Activated CD8-positive, alpha-beta T cell treated with anti-CD3 and anti-CD28 coated beads, Interleukin-2, amount 10 ng/mL, durations not matched to agents 7 days and 5 days (primary cell): ENCODE results near the gene TCERG1L. TPM values are rescaled to one million over a fixed set of nuclear protein-coding genes. Genes with fewer than 3 reads are reported as not detected.

Experiments
- ATAC-seq: fragments of 150-1000 bp; cut with Tn5 transposase; one replicate; pipeline ENCODE4 v1.10.0; 2021; ENCODE audit warnings: moderate library complexity
- CTCF ChIA-PET: fragments of 350-600 bp; sonication (Branson Sonifier 250); formaldehyde crosslinking; loops from one replicate; lab custom pipeline; 2021; ENCODE audit warnings: antibody characterized with exemption; lab: Charles Lee
- POLR2A ChIA-PET: fragments of 350-600 bp; sonication (Branson Sonifier 250); formaldehyde crosslinking; loops from one replicate; lab custom pipeline; 2021; ENCODE audit warnings: antibody characterized with exemption; lab: Charles Lee
- DNase-seq: peaks from one replicate; pipeline ENCODE4 v3.0.0-alpha.2; 2020
- H3K27ac Mint-ChIP-seq: one replicate; pipeline ENCODE4 v1.8.0; 2021; ENCODE audit warnings: mild to moderate bottlenecking, mixed read lengths
- H3K27me3 Mint-ChIP-seq: one replicate; pipeline ENCODE4 v1.8.0; 2021; ENCODE audit warnings: low read depth, mixed read lengths
- H3K36me3 Mint-ChIP-seq: one replicate; pipeline ENCODE4 v1.8.0; 2021; ENCODE audit warnings: low read depth, mixed read lengths
- H3K4me1 Mint-ChIP-seq: one replicate; pipeline ENCODE4 v1.8.0; 2021; ENCODE audit warnings: low read depth, mixed read lengths
- H3K4me3 Mint-ChIP-seq: one replicate; pipeline ENCODE4 v1.8.0; 2021; ENCODE audit warnings: mild to moderate bottlenecking, mixed read lengths
- H3K9me3 Mint-ChIP-seq: one replicate; pipeline ENCODE4 v1.8.0; 2022; ENCODE audit warnings: mixed read lengths; ENCODE audit not compliant: insufficient read depth
- total RNA-seq, 2 experiments: library from RNA; stranded (reverse); gene quantifications; one replicate each; pipeline ENCODE4 v1.2.3, GENCODE V29; 2021

TCERG1L gene
- total RNA-seq, 2 experiments from 2014 or later = 0.08 TPM; not detected in 1

- DNase-seq = no peak
These were observed 96.8 kb downstream of the TCERG1L start for GRCh38 chr10:131214521-131215244.

DNA sequence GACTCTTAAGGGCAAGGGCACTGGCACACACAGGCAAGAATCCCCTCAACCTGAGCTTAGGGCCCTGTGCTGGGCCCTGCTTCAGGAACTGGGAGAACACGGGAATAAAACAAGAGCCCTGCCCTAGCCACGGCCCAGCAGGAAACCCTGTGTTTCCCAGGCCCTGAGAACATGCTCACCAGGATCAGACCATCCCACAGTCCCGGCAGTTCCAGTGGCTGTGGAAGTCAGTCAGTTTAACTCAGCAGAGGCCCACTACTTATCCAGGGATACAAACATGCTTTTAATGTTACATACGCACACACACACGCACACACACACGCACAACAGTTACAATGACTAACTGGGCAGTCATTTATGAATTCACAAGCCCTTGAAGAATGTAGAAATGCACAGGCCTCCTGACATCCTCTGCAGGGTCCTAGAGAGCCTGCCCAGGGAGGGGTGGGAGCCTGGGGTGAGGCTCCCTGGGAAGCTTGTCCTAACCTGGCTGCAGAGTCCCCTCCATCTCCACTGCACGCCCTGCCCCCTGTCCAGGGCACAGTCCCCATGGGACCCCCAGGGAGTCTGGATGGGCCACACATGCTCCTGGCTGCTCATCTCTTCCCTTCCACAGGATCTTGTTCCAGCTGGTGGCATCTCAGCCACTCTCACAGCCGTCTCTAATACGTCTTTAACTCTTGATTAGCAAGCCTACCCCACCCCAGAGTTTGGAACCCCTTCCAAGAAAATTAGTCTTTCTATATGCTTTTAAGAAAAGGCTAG is 97.6 kb downstream of the TCERG1L start:
- Mint-ChIP-seq H3K36me3 (no peaks in the 10 kb centered on the region), H3K4me1 (no peaks in the 10 kb centered on the region), H3K27me3 (no peaks in the 10 kb centered on the region), H3K4me3 (no peak overlapping the region), H3K9me3 (no peaks in the 10 kb centered on the region), H3K27ac (no peak overlapping the region)
- CTCF ChIA-PET = no interaction called here
- POLR2A ChIA-PET = no interaction called here
- ATAC-seq = no peak
- no peak for DNase-seq

More at GRCh38 chr10:131214521-131215244, 96.8 kb downstream of the TCERG1L start:
- H3K27ac Mint-ChIP-seq = no peak overlapping the region
- no peak for ATAC-seq
- no peaks in the 10 kb centered on the region for H3K9me3 Mint-ChIP-seq
- ChIA-PET POLR2A (no interaction called here), CTCF (no interaction called here)
- H3K36me3 Mint-ChIP-seq = no peaks in the 10 kb centered on the region
- no peak overlapping the region for H3K4me3 Mint-ChIP-seq
- no peaks in the 10 kb centered on the region for H3K27me3 Mint-ChIP-seq
- no peaks in the 10 kb centered on the region for H3K4me1 Mint-ChIP-seq

DNA sequence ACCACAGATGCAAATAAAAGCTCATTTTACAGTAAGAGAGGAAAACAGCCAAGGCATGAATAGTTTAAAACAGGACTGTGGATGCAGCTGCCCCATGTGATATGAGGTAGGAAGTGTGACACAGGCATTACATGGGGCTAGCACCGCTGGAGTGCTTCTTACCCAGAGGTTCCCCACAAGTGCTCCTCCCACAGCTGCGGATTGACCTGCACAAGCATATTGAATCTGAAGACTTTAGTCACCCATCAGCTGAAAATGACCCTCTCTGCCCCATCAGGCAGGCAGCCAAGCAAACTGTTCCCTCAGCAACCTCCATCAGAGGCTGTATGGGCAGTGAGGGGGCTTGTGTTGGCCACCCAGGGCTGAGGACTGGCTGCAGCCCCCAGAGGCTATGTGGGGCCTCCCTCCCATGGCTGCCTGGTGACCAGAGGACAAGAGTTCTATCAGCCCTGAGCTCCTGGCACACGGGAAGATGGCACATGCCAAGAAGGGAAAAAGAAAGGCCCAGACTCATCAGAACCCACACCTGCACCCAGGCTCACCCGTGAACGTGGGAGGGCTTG is 98.7 kb downstream of the TCERG1L start:
- no peaks in the 10 kb centered on the region for H3K9me3 Mint-ChIP-seq
- H3K36me3 Mint-ChIP-seq = no peaks in the 10 kb centered on the region
- POLR2A ChIA-PET = no interaction called here
- H3K27ac Mint-ChIP-seq = no peak overlapping the region
- DNase-seq (no peak), ATAC-seq (no peak)
- H3K27me3 Mint-ChIP-seq = no peaks in the 10 kb centered on the region
- no peaks in the 10 kb centered on the region for H3K4me1 Mint-ChIP-seq
- H3K4me3 Mint-ChIP-seq = no peak overlapping the region
- CTCF ChIA-PET = no interaction called here

GRCh38 chr10:131211965-131212619 is 99.4 kb downstream of the TCERG1L start:
- ChIA-PET CTCF (no interaction called here), POLR2A (no interaction called here)
- Mint-ChIP-seq H3K27ac (no peak overlapping the region), H3K9me3 (no peaks in the 10 kb centered on the region), H3K4me3 (no peak overlapping the region), H3K36me3 (no peaks in the 10 kb centered on the region), H3K27me3 (no peaks in the 10 kb centered on the region), H3K4me1 (no peaks in the 10 kb centered on the region)
- DNase-seq = no peak
- no peak for ATAC-seq

DNA sequence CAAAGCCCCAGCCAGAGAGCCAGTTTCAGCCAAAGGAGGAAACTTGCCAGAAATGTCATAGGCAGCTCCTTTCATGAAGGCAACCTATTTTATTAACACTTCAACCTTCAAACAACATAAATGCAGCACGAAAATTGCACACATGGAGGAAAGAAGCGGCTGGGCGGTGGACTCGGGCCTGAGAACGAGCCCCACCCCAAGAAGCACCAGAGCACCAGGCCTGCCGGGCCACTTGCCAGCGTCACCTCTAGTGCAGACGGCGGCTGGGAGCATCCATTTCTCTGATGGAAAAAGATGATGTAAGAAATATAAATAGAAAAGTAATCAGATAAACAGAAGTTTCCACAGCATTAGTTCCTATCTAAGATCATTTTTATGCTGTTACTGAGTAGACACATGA is 100.0 kb downstream of the TCERG1L start:
- POLR2A ChIA-PET = no interaction called here
- Mint-ChIP-seq H3K4me1 (no peaks in the 10 kb centered on the region), H3K27ac (no peak overlapping the region), H3K4me3 (no peak overlapping the region), H3K36me3 (no peaks in the 10 kb centered on the region), H3K9me3 (no peaks in the 10 kb centered on the region), H3K27me3 (no peaks in the 10 kb centered on the region)
- no peak for ATAC-seq
- no peak for DNase-seq
- CTCF ChIA-PET = no interaction called here

DNA sequence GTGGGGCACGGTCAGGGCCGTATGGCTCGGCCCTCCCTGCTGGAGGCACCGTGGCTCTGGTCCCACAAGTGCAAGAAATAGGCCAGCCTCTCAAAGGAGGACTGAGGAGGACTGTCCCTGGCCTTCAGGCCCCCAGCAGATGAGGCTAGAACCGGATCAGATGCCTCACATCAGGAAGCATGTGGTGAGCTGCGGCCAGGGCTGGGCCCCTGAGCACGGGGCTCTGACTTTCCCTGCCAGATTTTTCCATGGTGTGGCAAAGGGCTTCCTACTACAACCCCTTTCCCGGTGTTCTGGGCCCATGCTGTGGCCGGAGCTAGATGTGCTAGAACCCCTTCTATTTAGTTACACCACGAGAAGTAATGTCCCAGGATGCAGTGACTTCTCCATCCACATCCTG is 100.4 kb downstream of the TCERG1L start:
- POLR2A ChIA-PET = no interaction called here
- no peaks in the 10 kb centered on the region for H3K36me3 Mint-ChIP-seq
- H3K4me1 Mint-ChIP-seq = no peaks in the 10 kb centered on the region
- H3K4me3 Mint-ChIP-seq = no peak overlapping the region
- ATAC-seq = no peak
- H3K27ac Mint-ChIP-seq = no peak overlapping the region
- no peak for DNase-seq
- CTCF ChIA-PET = no interaction called here
- H3K9me3 Mint-ChIP-seq = no peaks in the 10 kb centered on the region
- no peaks in the 10 kb centered on the region for H3K27me3 Mint-ChIP-seq

GRCh38 chr10:131210181-131210580 is 101.3 kb downstream of the TCERG1L start:
- Mint-ChIP-seq H3K4me3 (no peak overlapping the region), H3K36me3 (no peaks in the 10 kb centered on the region)

DNA sequence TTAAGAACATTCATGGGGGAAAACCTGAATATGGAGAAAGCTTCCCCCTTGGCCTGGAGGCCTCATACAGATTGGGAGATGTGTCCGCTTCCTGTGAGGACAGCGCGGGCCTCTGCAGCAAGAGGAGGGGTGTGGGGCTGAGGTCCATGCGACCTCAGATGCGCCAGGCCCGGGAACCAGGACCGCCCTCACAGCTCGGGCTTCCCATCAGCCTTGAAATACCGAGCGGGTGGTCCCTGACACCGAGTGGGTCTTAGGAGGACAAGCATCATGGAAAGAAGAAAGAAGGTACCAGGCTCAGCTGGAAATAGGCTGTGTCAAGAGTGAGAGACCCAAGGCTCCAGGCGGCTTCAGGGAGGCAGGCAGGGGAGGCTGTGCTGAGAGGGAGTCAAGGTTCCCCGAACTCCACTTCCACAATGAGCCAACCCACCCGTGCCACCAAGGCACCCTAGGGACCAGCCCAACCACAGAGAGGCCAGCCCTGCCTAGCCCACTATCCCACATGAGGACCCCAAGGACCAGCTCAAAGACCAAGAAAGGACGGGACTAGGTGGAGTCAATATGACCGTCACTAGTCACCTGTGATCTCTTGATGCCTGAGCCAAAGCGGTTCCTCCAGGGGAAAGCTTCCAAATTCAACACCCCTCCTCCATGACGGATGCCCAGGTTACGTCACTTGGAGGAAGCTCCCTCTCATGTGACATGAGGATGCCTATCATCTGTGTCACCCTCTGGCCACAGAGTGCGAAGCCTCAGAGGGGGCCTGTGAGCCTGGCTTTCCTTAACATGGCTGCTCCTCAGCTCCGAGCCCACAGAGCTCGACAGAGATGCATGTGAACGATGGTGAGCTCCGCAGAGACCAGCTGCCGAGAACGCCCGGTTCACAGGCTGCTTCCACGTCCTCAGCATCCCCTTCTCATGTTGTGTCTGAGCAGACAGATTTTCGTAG is 103.7 kb downstream of the TCERG1L start:
- ChIA-PET POLR2A (no interaction called here), CTCF (no interaction called here)
- Mint-ChIP-seq H3K27me3 (no peaks in the 10 kb centered on the region), H3K4me3 (no peak overlapping the region), H3K36me3 (no peaks in the 10 kb centered on the region), H3K9me3 (no peaks in the 10 kb centered on the region), H3K27ac (no peak overlapping the region), H3K4me1 (no peaks in the 10 kb centered on the region)
- ATAC-seq (no peak), DNase-seq (no peak)

More at GRCh38 chr10:131210181-131210580, 101.3 kb downstream of the TCERG1L start:
- DNase-seq (no peak), ATAC-seq (no peak)
- Mint-ChIP-seq H3K9me3 (no peaks in the 10 kb centered on the region), H3K27ac (no peak overlapping the region), H3K27me3 (no peaks in the 10 kb centered on the region), H3K4me1 (no peaks in the 10 kb centered on the region)
- POLR2A ChIA-PET = no interaction called here
- CTCF ChIA-PET = no interaction called here

DNA sequence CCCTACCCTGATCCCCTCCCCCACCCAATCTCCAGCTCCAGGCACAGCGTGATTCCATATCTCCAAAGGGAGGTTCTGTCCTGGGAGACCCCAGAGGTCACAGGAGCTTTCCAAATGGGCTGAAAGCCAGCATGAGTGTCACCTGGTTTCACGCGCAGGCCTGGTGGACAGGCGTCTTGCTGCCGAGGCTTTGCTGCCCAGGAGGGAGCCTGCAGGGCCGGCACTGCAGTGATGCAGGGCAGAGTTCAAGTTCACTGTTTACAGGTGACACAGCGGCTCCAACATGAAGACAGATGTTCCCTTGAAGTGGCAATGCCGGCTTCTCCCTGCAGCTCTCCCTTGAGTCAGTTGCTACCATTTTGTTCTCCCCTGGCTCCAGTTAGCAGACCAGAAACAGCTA is 104.3 kb downstream of the TCERG1L start:
- Mint-ChIP-seq H3K4me1 (no peaks in the 10 kb centered on the region), H3K4me3 (no peak overlapping the region), H3K27ac (no peak overlapping the region), H3K36me3 (no peaks in the 10 kb centered on the region), H3K27me3 (no peaks in the 10 kb centered on the region), H3K9me3 (no peaks in the 10 kb centered on the region)
- POLR2A ChIA-PET = no interaction called here
- CTCF ChIA-PET = no interaction called here
- no peak for DNase-seq
- ATAC-seq = no peak

- no peaks in the 10 kb centered on the region for H3K9me3 Mint-ChIP-seq
- H3K27me3 Mint-ChIP-seq = no peaks in the 10 kb centered on the region
- H3K4me3 Mint-ChIP-seq = no peak overlapping the region
- ATAC-seq (no peak), DNase-seq (no peak)
- no peak overlapping the region for H3K27ac Mint-ChIP-seq
- no peaks in the 10 kb centered on the region for H3K36me3 Mint-ChIP-seq
- no peaks in the 10 kb centered on the region for H3K4me1 Mint-ChIP-seq
- ChIA-PET CTCF (no interaction called here), POLR2A (no interaction called here)
These were observed 105.2 kb downstream of the TCERG1L start for GRCh38 chr10:131206111-131206995.
